Upper lobe of left lung (tissue), 6 donors: ENCODE results near the gene SLC49A3. TPM values are rescaled to one million over a fixed set of nuclear protein-coding genes. Genes with fewer than 3 reads are reported as not detected.

Source experiments
- ATAC-seq, 2 donors: fragments of 200-7000 bp; cut with Tn5 transposase; one replicate each; pipeline ENCODE4 v1.9.1; 2022; ENCODE audit warnings: mild to moderate bottlenecking in 2 of 2, moderate library complexity in 2 of 2; ENCODE audit not compliant: low FRiP score in 2 of 2
- DNase-seq, 2 donors: peaks; one replicate each; pipeline ENCODE4 v3.0.0-alpha.2; 2019 to 2020
- H3K27ac ChIP-seq, 4 donors: fragments of 200-600 bp; sonication (generic); one replicate each; pipeline ENCODE4 v1.5.1; 2016 to 2019
- H3K27me3 ChIP-seq, 4 donors: fragments of 200-600 bp; sonication (generic); one replicate each; pipeline ENCODE4 v1.5.1; 2017 to 2019
- H3K36me3 ChIP-seq, 4 donors: fragments of 200-600 bp; sonication (generic); one replicate each; pipeline ENCODE4 v1.5.1; 2016 to 2019
- H3K4me1 ChIP-seq, 4 donors: fragments of 200-600 bp; sonication (generic); one replicate each; pipeline ENCODE4 v1.5.1; 2018 to 2019
- H3K4me3 ChIP-seq, 4 donors: fragments of 200-600 bp; sonication (generic); one replicate each; pipeline ENCODE4 v1.5.1; 2017 to 2019; ENCODE audit warnings: mild to moderate bottlenecking in 2 of 4, moderate library complexity in 1 of 4
- H3K9me3 ChIP-seq, 4 donors: fragments of 200-600 bp; sonication (generic); one replicate each; pipeline ENCODE4 v1.5.1; 2018 to 2019
- CTCF ChIP-seq, 6 experiments: fragments of 450-650 bp in 4 of 6; fragments of 200-600 bp in 2 of 6; sonication (generic) in 2 of 6; IDR thresholded peaks; one replicate each; pipeline ENCODE4 v1.5.1; 2016 to 2019; ENCODE audit warnings: antibody characterized with exemption in 6 of 6
- EP300 ChIP-seq, 4 donors: sonication (generic); formaldehyde crosslinking; IDR thresholded peaks; one replicate each; pipeline ENCODE4 v1.5.1; 2017; ENCODE audit warnings: antibody characterized with exemption in 4 of 4, control low read depth in 2 of 4
- POLR2A ChIP-seq, 4 donors: fragments of 450-650 bp; IDR thresholded peaks; one replicate each; pipeline ENCODE4 v1.5.1; 2016 to 2017; ENCODE audit warnings: antibody characterized with exemption in 4 of 4, mild to moderate bottlenecking in 2 of 4
- POLR2AphosphoS5 ChIP-seq, 2 donors: sonication (generic); formaldehyde crosslinking; IDR thresholded peaks; one replicate each; pipeline ENCODE4 v1.5.1; 2017; ENCODE audit warnings: antibody characterized with exemption in 2 of 2
- WGBS, 2 donors: methylation state at CpG; one replicate each; pipeline ENCODE4 v1.1.5; 2017 to 2018; 5-methylcytosine and 5-hydroxymethylcytosine counted together
- total RNA-seq, 6 donors: library from RNA; depleted of rRNA in 4 of 6; stranded (reverse); fragments of >200 nt in 4 of 6; gene quantifications; one replicate each; pipeline versions ENCODE4 v1.1.0 to v1.2.1, GENCODE V29; 2016 to 2021
- donor health status: DM: no; HTN: no; CAD: no; lungs with moderate emphysema.
- donor health status: DM: no; HTN: yes; CAD: no; lungs with severe emphysema.

Gene SLC49A3
- total RNA-seq, 6 donors from 2014 or later: 12.2 to 65.0 (median 32.3) TPM

GRCh38 chr4:722169-722725 is 33.3 kb upstream of the SLC49A3 start:
- no peaks in the 10 kb centered on the region for H3K9me3 ChIP-seq
- 90 to 96% methylated on average over 37 to 47 of the region's 47 CpGs for WGBS, 2 donors
- H3K4me3 ChIP-seq: no peak overlapping the region
- H3K27ac ChIP-seq: no peak overlapping the region
- TF ChIP-seq POLR2AphosphoS5 (IDR thresholded peaks at IDR 0.05): no peak
- no peak for TF ChIP-seq POLR2A (IDR thresholded peaks at IDR 0.05)
- TF ChIP-seq EP300 (IDR thresholded peaks at IDR 0.05): no peak
- TF ChIP-seq CTCF (IDR thresholded peaks at IDR 0.05): no peak
- H3K36me3 ChIP-seq: peaks cover 0 to 11% (median 8%) of the 10 kb centered on the region in 4 donors
- ATAC-seq (no peak), DNase-seq (peak in 1 of 2 donors; percentile 81)
- H3K4me1 ChIP-seq: peaks cover 19 to 46% (median 27%) of the 10 kb centered on the region in 4 donors
- H3K27me3 ChIP-seq: no peaks in the 10 kb centered on the region

- H3K9me3 ChIP-seq: no peaks in the 10 kb centered on the region
- TF ChIP-seq EP300 (IDR thresholded peaks at IDR 0.05) (no peak), CTCF (IDR thresholded peaks at IDR 0.05) (no peak), POLR2AphosphoS5 (IDR thresholded peaks at IDR 0.05) (no peak), POLR2A (IDR thresholded peaks at IDR 0.05) (no peak)
- H3K27ac ChIP-seq: peak overlapping the region; percentile 0 to 57 (median 48)
- DNase-seq (peak in 1 of 2 donors; percentile 62), ATAC-seq (peak; percentile 11 to 27)
- no peak overlapping the region for H3K4me3 ChIP-seq
- peaks cover 0 to 11% (median 8%) of the 10 kb centered on the region in 4 donors for H3K36me3 ChIP-seq
- WGBS, 2 donors: 59 to 66% methylated on average over 31 of the region's 31 CpGs
- peaks cover 15 to 43% (median 20%) of the 10 kb centered on the region in 4 donors for H3K4me1 ChIP-seq
- H3K27me3 ChIP-seq: no peaks in the 10 kb centered on the region
Measured at GRCh38 chr4:721261-722168, 32.6 kb upstream of the SLC49A3 start.

- H3K9me3 ChIP-seq: no peaks in the 10 kb centered on the region
- no peak overlapping the region for H3K4me3 ChIP-seq
- H3K27ac ChIP-seq: peak overlapping the region in 3 of 4 donors; percentile 53 to 57 (median 55)
- TF ChIP-seq POLR2A (IDR thresholded peaks at IDR 0.05): no peak
- no peak for TF ChIP-seq POLR2AphosphoS5 (IDR thresholded peaks at IDR 0.05)
- no peak for TF ChIP-seq EP300 (IDR thresholded peaks at IDR 0.05)
- TF ChIP-seq CTCF (IDR thresholded peaks at IDR 0.05): no peak
- no peaks in the 10 kb centered on the region for H3K27me3 ChIP-seq
- peak in 1 of 2 donors; percentile 74 for DNase-seq
- H3K4me1 ChIP-seq: peaks cover 12 to 35% (median 14%) of the 10 kb centered on the region in 4 donors
- no peak for ATAC-seq
- WGBS, 2 donors: 94 to 95% methylated on average over 58 to 59 of the region's 59 CpGs
- peaks cover 0 to 11% (median 8%) of the 10 kb centered on the region in 4 donors for H3K36me3 ChIP-seq
Measured at GRCh38 chr4:720111-720860, 31.3 kb upstream of the SLC49A3 start.

GRCh38 chr4:718460-718859 is 29.5 kb upstream of the SLC49A3 start:
- TF ChIP-seq POLR2A (IDR thresholded peaks at IDR 0.05) (no peak), CTCF (IDR thresholded peaks at IDR 0.05) (no peak), POLR2AphosphoS5 (IDR thresholded peaks at IDR 0.05) (no peak), EP300 (IDR thresholded peaks at IDR 0.05) (no peak)
- H3K27ac ChIP-seq: no peak overlapping the region
- WGBS, 2 donors: 89 to 91% methylated on average over 7 to 8 of the region's 8 CpGs
- H3K27me3 ChIP-seq: no peaks in the 10 kb centered on the region
- H3K4me1 ChIP-seq: peaks cover 12 to 35% (median 14%) of the 10 kb centered on the region in 4 donors
- H3K9me3 ChIP-seq: no peaks in the 10 kb centered on the region
- peaks cover 0 to 16% (median 7%) of the 10 kb centered on the region in 4 donors for H3K36me3 ChIP-seq
- ATAC-seq (no peak), DNase-seq (no peak)
- no peak overlapping the region for H3K4me3 ChIP-seq
